ENCODE data around the gene ARRDC2. TPM values are rescaled to one million over a fixed set of nuclear protein-coding genes. Genes with fewer than 3 reads are reported as not detected.
A peak's percentile ranks its signal among the peaks of the same experiment; 100 is the strongest.

Gene ARRDC2
- total RNA-seq, 1 donor from 2014 or later = 4.7 TPM

- Histone ChIP-seq H3K4me1 (no peaks in the 10 kb centered on the region), H3K4me2 (peak overlapping the region; percentile 87), H2AFZ (replicated peaks) (no peak overlapping the region), H3K79me2 (ENCODE audit: low read depth) (no peaks in the 10 kb centered on the region), H3K9me3 (ENCODE audit: low read depth) (no peaks in the 10 kb centered on the region), H3K4me3 (no peak overlapping the region), H3K36me3 (no peaks in the 10 kb centered on the region), H4K20me1 (ENCODE audit: low read depth) (no peaks in the 10 kb centered on the region), H3K27ac (no peak overlapping the region), H3K9ac (no peak overlapping the region), H3F3A (ENCODE audit: low read depth) (peaks cover 4% of the 10 kb centered on the region), H3K27me3 (peaks cover 43% of the 10 kb centered on the region)
- H3K36me3 Mint-ChIP-seq = no peaks in the 10 kb centered on the region
- H3K4me3 Mint-ChIP-seq = peak overlapping the region; percentile 81
- H3K27me3 Mint-ChIP-seq (ENCODE audit: insufficient read depth, low read depth) = peaks cover 29% of the 10 kb centered on the region
- no peak overlapping the region for H3K27ac Mint-ChIP-seq
- DNase-seq (ENCODE audit: low spot score) = peak; percentile 29
- H3K4me1 Mint-ChIP-seq = peaks cover 6% of the 10 kb centered on the region
- no peaks in the 10 kb centered on the region for H3K9me3 Mint-ChIP-seq
- TF ChIP-seq EZH2phosphoT487 (IDR thresholded peaks at IDR 0.05) (no peak), EZH2 (IDR thresholded peaks at IDR 0.05) (no peak), CTCF (IDR thresholded peaks at IDR 0.05) (no peak)
Observed at GRCh38 chr19:18000480-18000914, 7.5 kb upstream of the ARRDC2 start.

GRCh38 chr19:18000915-18001776, 6.8 kb upstream of the ARRDC2 start:
- H3K4me3 Mint-ChIP-seq = peak overlapping the region; percentile 71
- Histone ChIP-seq H3K4me2 (peak overlapping the region; percentile 87), H2AFZ (replicated peaks) (peak overlapping the region; percentile 83)

DNA sequence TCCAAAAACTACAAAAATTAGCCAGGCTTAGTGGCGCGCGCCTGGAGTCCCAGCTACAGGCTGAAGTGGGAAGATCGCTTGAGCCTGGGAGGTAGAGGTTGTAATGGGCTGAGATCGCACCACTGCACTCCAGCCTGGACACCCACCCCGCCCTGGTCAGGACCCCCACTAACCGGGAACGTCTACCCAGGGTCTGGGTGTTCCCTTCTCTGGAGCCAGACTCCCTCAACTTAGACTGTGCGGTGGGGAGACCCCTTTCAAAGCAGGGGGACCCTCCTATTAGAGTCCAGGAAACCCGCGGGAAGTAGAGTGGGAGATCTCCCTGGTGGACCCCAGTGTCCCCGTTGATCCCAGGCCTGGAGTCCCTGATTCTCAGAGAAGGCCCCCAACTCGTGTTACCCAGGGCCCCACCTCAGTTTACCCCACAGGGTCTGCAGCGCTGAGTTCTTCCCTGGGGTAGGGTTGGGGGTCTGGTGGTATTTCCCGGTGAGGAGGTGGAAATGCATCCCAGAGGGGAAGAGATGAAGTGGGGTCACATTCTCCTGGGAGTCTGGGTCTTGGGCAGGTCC, 6.1 kb upstream of the ARRDC2 start:
- TF ChIP-seq EZH2 (IDR thresholded peaks at IDR 0.05) (peak; percentile 33), CTCF (IDR thresholded peaks at IDR 0.05) (no peak)
- peaks cover 5% of the 10 kb centered on the region for H3K4me1 Mint-ChIP-seq
- Histone ChIP-seq H4K20me1 (ENCODE audit: low read depth) (no peaks in the 10 kb centered on the region), H3K4me3 (no peak overlapping the region), H3K79me2 (ENCODE audit: low read depth) (no peaks in the 10 kb centered on the region), H3K27ac (no peak overlapping the region), H3K9ac (no peak overlapping the region), H3K36me3 (no peaks in the 10 kb centered on the region), H2AFZ (replicated peaks) (no peak overlapping the region), H3K4me1 (no peaks in the 10 kb centered on the region), H3F3A (ENCODE audit: low read depth) (peaks cover 4% of the 10 kb centered on the region), H3K4me2 (peak overlapping the region; percentile 87), H3K27me3 (peaks cover 43% of the 10 kb centered on the region), H3K9me3 (ENCODE audit: low read depth) (no peaks in the 10 kb centered on the region)
- peaks cover 35% of the 10 kb centered on the region for H3K27me3 Mint-ChIP-seq (ENCODE audit: insufficient read depth, low read depth)
- H3K27ac Mint-ChIP-seq = no peak overlapping the region
- H3K36me3 Mint-ChIP-seq = no peaks in the 10 kb centered on the region
- DNase-seq (ENCODE audit: low spot score) = no peak
- peaks cover 2% of the 10 kb centered on the region for H3K9me3 Mint-ChIP-seq
- peak overlapping the region; percentile 71 for H3K4me3 Mint-ChIP-seq

More at GRCh38 chr19:18000915-18001776, 6.8 kb upstream of the ARRDC2 start:
- Histone ChIP-seq H3K9me3 (ENCODE audit: low read depth) (no peaks in the 10 kb centered on the region), H3K27ac (no peak overlapping the region), H3K4me1 (no peaks in the 10 kb centered on the region), H3K79me2 (ENCODE audit: low read depth) (no peaks in the 10 kb centered on the region), H3K27me3 (peaks cover 43% of the 10 kb centered on the region), H3K36me3 (no peaks in the 10 kb centered on the region), H3F3A (ENCODE audit: low read depth) (peaks cover 4% of the 10 kb centered on the region), H3K9ac (no peak overlapping the region), H4K20me1 (ENCODE audit: low read depth) (no peaks in the 10 kb centered on the region), H3K4me3 (peak overlapping the region; percentile 48)
- Mint-ChIP-seq H3K9me3 (no peaks in the 10 kb centered on the region), H3K27me3 (ENCODE audit: insufficient read depth, low read depth) (peaks cover 30% of the 10 kb centered on the region), H3K27ac (no peak overlapping the region), H3K36me3 (no peaks in the 10 kb centered on the region), H3K4me1 (peaks cover 6% of the 10 kb centered on the region)
- TF ChIP-seq EZH2phosphoT487 (IDR thresholded peaks at IDR 0.05) = peak; percentile 65
- TF ChIP-seq CTCF (IDR thresholded peaks at IDR 0.05) = no peak
- TF ChIP-seq EZH2 (IDR thresholded peaks at IDR 0.05) = peak; percentile 85
- peak; percentile 69 for DNase-seq (ENCODE audit: low spot score)
